Measurements from ENCODE around the gene RNF151. TPM values are rescaled to one million over a fixed set of nuclear protein-coding genes. Genes with fewer than 3 reads are reported as not detected.

RNF151 gene, protein sequence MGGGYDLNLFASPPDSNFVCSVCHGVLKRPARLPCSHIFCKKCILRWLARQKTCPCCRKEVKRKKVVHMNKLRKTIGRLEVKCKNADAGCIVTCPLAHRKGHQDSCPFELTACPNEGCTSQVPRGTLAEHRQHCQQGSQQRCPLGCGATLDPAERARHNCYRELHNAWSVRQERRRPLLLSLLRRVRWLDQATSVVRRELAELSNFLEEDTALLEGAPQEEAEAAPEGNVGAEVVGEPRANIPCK
- not detected for total RNA-seq (ENCODE audit: unreplicated experiment)
- long read RNA-seq = 0 reads

DNA sequence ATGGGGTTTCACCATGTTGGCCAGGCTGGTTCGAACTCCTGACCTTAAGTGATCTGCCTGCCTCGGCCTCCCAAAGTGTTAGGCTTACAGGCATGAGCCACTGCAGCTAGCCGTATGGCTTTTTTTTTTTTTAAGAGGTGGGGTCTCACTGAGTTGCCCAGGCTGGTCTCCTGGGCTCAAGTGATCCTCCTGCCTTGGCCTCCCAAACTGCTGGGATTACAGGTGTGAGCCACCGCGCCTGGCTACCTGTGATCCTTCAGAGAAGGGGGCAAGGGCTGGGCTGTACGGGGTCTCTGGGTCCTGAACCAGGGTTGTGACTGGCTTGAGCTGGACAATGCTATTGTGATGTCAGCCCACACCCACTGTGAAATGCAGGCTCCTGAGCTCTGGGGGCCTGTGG is at the start of gene RNF151:
TSS of gene RNF151 (plus strand) at position 397 of the 400 bp plus-strand sequence. CDS start 26 bp downstream, outside the sequence.
- Mint-ChIP-seq H3K36me3 (ENCODE audit: unreplicated experiment) (no peaks in the 10 kb centered on the region), H3K4me1 (ENCODE audit: low read depth, unreplicated experiment) (peaks cover 9% of the 10 kb centered on the region), H3K4me3 (ENCODE audit: unreplicated experiment) (peak within 1 kb of the TSS; percentile 95), H3K9me3 (ENCODE audit: unreplicated experiment) (peaks cover 12% of the 10 kb centered on the region), H3K27ac (ENCODE audit: unreplicated experiment) (no peak within 1 kb of the TSS), H3K27me3 (ENCODE audit: unreplicated experiment) (peaks cover 12% of the 10 kb centered on the region)
- DNase-seq = no peak
- TF ChIP-seq, protein P1, sequence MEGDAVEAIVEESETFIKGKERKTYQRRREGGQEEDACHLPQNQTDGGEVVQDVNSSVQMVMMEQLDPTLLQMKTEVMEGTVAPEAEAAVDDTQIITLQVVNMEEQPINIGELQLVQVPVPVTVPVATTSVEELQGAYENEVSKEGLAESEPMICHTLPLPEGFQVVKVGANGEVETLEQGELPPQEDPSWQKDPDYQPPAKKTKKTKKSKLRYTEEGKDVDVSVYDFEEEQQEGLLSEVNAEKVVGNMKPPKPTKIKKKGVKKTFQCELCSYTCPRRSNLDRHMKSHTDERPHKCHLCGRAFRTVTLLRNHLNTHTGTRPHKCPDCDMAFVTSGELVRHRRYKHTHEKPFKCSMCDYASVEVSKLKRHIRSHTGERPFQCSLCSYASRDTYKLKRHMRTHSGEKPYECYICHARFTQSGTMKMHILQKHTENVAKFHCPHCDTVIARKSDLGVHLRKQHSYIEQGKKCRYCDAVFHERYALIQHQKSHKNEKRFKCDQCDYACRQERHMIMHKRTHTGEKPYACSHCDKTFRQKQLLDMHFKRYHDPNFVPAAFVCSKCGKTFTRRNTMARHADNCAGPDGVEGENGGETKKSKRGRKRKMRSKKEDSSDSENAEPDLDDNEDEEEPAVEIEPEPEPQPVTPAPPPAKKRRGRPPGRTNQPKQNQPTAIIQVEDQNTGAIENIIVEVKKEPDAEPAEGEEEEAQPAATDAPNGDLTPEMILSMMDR (IDR thresholded peaks at IDR 0.05; ENCODE audit: partially characterized antibody, unreplicated experiment) = no peak

DNA sequence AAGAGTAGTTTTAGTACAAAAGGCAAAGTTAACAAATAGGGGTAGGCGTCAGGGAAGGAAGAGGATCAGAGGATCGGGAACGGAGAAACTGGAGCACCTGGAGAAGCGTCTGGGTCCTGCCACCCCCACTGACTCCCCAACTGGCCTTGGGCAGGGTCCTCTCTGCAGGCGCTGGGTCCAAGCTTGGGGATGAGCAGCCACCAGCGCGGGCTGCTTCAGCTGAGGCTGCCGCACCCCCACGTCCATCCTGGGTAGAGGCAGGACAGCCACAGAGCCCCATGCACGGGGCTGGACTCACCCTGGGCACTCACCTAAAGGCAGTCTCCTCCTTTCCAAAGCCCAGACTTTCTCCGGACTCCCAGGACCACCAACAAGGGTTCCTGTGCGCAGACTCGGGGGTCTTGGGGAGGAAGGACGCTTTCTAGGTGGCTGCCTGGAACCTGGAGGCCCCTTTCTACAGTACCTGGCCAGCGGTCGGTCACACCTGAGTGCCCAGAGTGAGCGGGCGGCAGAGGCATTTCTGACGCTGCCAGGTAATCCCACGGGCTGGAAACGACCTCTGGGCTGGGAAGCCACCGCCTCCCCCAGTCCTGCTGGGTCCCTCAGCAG is 49.5 kb upstream of the RNF151 start:
- TF ChIP-seq, protein P1 (IDR thresholded peaks at IDR 0.05; ENCODE audit: partially characterized antibody, unreplicated experiment) = no peak
- DNase-seq = no peak
- no peak overlapping the region for H3K27ac Mint-ChIP-seq (ENCODE audit: unreplicated experiment)
- peaks cover 18% of the 10 kb centered on the region for H3K27me3 Mint-ChIP-seq (ENCODE audit: unreplicated experiment)
- no peaks in the 10 kb centered on the region for H3K36me3 Mint-ChIP-seq (ENCODE audit: unreplicated experiment)
- H3K9me3 Mint-ChIP-seq (ENCODE audit: unreplicated experiment) = peaks cover 11% of the 10 kb centered on the region
- peaks cover 16% of the 10 kb centered on the region for H3K4me1 Mint-ChIP-seq (ENCODE audit: low read depth, unreplicated experiment)
- peak overlapping the region; percentile 74 for H3K4me3 Mint-ChIP-seq (ENCODE audit: unreplicated experiment)

DNA sequence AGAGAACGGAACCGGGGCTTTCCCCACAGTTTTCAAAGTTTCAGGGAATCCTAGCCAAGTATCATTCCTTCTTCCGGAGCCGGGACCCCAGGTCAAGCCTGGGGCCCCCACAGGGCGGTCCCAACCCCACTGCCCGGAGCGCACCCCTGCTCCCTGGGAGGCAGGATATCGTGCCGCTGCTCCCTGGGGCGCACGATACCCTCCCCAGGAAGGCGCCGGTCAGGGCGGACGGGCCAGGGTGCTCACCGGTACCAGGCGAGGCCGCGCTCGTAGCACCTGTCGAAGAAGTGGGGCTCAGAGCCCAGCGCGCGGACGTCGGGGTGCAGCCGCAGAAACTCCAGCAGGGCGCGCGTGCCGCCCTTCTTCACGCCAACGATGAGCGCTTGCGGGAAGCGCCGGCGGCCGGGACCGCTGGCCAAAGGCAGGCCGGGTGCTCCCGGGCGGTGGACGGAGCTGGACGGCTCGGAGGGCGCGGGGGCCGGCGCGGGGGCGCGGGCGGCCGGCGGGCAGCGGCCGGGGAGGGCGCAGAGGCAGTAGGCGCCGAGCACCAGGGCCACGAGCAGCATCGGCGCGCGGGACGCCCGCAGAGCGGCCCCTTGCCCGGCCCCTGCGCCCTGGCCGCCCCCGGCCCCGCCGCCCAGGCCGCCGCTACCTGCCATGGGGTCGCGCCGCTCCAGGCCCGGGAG is 48.8 kb upstream of the RNF151 start:
- DNase-seq = no peak
- H3K4me3 Mint-ChIP-seq (ENCODE audit: unreplicated experiment) = peak overlapping the region; percentile 74
- H3K27ac Mint-ChIP-seq (ENCODE audit: unreplicated experiment) = no peak overlapping the region
- H3K36me3 Mint-ChIP-seq (ENCODE audit: unreplicated experiment) = no peaks in the 10 kb centered on the region
- H3K9me3 Mint-ChIP-seq (ENCODE audit: unreplicated experiment) = peaks cover 11% of the 10 kb centered on the region
- TF ChIP-seq, protein P1 (IDR thresholded peaks at IDR 0.05; ENCODE audit: partially characterized antibody, unreplicated experiment) = no peak
- peaks cover 17% of the 10 kb centered on the region for H3K4me1 Mint-ChIP-seq (ENCODE audit: low read depth, unreplicated experiment)
- H3K27me3 Mint-ChIP-seq (ENCODE audit: unreplicated experiment) = peaks cover 16% of the 10 kb centered on the region

DNA sequence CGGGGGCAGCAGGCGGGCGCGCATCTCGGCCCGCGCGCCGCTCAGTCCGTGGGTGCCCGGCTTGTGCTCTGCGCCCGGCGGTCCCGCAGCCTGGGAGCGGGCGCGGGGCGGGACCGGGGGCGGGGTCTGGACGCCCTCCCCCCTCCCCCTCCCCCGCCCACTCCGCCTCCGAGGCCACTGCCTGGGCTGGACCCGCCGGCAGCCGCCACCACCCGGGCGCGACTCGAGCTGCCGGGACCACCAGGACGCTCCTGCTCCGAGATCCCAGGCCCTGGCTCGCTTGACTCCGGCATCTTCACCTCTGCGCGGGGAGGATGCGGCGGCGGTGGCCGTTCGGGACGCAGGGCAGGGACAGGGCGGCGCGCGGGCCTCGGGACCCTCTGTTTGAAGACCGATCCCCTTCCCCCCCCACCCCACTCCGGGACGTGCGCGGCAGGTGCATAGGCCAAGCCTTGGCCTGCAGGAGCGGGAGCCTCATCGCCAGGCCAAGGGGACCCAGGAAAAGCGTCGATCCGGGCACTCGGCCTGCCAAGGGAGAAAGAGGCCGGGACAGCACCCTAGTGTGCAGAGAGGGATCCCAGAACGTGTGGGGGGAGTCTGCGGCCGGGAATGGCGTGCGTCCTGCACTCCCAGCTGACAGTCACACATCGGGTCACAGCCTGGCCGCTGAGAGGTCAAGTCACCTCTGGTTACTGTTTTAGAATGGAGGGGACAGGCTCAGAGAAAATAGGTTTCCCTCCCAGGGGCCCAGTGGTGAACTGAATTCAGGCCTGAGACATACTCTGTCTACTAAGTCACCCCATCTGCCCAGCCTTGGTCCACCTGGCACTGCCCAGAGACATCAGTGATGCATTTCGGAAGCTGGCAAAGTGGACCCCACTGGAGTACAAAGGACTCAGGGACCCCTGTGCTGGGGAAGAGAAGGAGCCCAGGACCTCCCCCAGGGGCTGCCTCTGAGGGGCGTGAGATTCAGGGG is 48.0 kb upstream of the RNF151 start, which contains the start of gene HS3ST6:
TSS of gene HS3ST6 (minus strand) at position 65 of the 976 bp plus-strand sequence. CDS start 92 bp downstream, outside the sequence.
- peak within 1 kb of the TSS; percentile 74 for H3K4me3 Mint-ChIP-seq (ENCODE audit: unreplicated experiment)
- H3K36me3 Mint-ChIP-seq (ENCODE audit: unreplicated experiment) = no peaks in the 10 kb centered on the region
- H3K27me3 Mint-ChIP-seq (ENCODE audit: unreplicated experiment) = peaks cover 16% of the 10 kb centered on the region
- peak; percentile 73 for DNase-seq
- peaks cover 19% of the 10 kb centered on the region for H3K4me1 Mint-ChIP-seq (ENCODE audit: low read depth, unreplicated experiment)
- no peak within 1 kb of the TSS for H3K27ac Mint-ChIP-seq (ENCODE audit: unreplicated experiment)
- TF ChIP-seq, protein P1 (IDR thresholded peaks at IDR 0.05; ENCODE audit: partially characterized antibody, unreplicated experiment) = no peak
- H3K9me3 Mint-ChIP-seq (ENCODE audit: unreplicated experiment) = peaks cover 11% of the 10 kb centered on the region
